Globus pallidus (tissue), 1 donor: ENCODE measurements around the gene PAGE3.

Experiments used
- DNase-seq: peaks from one replicate; pipeline ENCODE4 v3.0.0-alpha.2; 2015; ENCODE audit warnings: low spot score

PAGE3 gene

GRCh38 chrX:55264816-55265215 is at the start of gene PAGE3:
TSS of gene PAGE3 (minus strand) at chrX:55264916. CDS start at chrX:55263903, 1,013 bp downstream.
- DNase-seq = no peak

GRCh38 chrX:55312655-55313054 is 47.9 kb upstream of the PAGE3 start:
- DNase-seq = no peak

- DNase-seq = no peak
Observed at GRCh38 chrX:55290963-55291362, 26.2 kb upstream of the PAGE3 start.

- no peak for DNase-seq
Observed at GRCh38 chrX:55279832-55280231, 15.1 kb upstream of the PAGE3 start.

- DNase-seq = no peak
Observed at GRCh38 chrX:55260806-55261205, 3.9 kb downstream of the PAGE3 start.

GRCh38 chrX:55253528-55253927 is 11.2 kb downstream of the PAGE3 start:
- no peak for DNase-seq

- no peak for DNase-seq
Observed at GRCh38 chrX:55240788-55241340, 23.9 kb downstream of the PAGE3 start.

GRCh38 chrX:55220119-55220794 is 44.5 kb downstream of the PAGE3 start, which contains the start of gene PAGE5:
TSS of gene PAGE5 (plus strand) at chrX:55220346. CDS start at chrX:55221383, 1,037 bp downstream.
- no peak for DNase-seq

GRCh38 chrX:55213381-55213780 is 51.3 kb downstream of the PAGE3 start:
- DNase-seq = no peak

GRCh38 chrX:55210931-55211677 is 53.6 kb downstream of the PAGE3 start:
- no peak for DNase-seq
